Glomerular visceral epithelial cell (primary cell): ENCODE measurements around the gene STPG4.
"Not testable (repeated sequence)": the region's sequence is repeated elsewhere in the genome, so short reads cannot be mapped to it uniquely, and the experiment has no call there.

Source experiments
- DNase-seq: peaks from one replicate; pipeline ENCODE4 v3.0.0-alpha.2; 2016; ENCODE audit errors: extremely low spot score

The STPG4 gene

DNA sequence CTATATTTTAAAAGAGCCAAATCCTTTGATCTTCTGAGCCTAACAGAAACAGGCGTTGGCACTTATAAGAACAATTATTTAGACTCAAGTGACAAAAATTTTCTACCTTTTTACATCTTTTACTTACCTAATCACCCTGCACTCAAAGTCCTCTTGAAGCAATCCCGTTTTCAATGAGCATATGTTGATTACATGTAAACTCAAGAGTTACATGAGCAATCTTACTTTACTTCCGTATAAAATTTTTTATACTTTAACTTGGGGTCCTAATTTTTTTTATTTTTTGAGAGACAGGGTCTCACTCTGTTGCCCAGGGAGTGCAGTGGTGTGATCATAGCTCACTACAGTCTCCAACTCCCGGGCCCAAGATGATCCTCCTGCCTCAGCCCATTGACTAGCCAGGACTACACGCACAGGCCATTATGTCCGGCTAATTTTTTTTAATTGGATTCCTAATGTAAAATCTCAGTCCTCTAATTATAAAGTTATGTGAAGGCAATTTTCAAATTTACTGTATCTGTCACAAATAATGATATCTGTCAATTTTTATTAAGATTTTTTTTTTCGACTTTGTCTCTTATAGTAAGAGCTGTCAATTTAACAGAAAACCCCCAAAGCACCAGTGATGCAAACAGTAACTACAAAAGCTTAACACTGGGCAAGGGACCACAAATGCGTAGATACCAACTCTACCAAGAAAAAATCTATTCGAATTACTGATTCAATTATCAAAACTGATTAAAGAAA is 19.1 kb upstream of the STPG4 start:
- DNase-seq = no peak

DNA sequence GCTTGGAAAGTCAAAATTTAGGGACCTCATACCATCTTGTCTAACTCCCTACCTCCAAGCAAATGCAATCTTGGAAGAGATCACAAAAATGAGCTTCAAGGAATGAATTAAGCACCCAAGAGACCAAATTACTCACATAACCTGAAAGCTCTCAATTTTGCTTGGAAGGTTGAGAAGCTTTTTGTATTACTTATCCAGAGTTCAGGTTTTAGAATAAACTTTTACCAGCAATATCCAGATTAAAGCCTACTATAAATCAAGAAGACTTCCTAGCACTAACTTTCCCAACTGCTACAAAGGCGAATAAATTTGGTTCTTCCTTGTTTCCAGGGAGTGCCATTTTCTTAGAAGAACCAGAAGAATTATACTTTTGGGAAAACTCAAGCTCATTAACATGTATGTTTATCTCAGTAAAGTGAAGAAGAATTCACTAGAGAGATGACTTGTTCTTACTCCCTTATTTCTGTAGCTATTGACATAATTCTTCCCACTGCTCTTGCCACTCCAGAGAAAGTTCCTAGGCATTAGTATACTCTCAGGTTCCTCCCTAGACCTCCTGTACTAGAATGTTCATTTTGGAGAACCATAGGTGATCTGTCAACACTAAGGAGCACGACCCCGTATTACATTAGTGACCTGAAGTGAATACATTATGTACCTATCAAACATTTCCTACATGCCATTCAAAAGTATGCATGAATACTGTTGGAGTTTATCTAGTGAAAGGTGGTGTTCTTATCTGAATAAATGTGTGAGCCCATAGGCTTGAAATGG is 18.0 kb upstream of the STPG4 start:
- no peak for DNase-seq

DNA sequence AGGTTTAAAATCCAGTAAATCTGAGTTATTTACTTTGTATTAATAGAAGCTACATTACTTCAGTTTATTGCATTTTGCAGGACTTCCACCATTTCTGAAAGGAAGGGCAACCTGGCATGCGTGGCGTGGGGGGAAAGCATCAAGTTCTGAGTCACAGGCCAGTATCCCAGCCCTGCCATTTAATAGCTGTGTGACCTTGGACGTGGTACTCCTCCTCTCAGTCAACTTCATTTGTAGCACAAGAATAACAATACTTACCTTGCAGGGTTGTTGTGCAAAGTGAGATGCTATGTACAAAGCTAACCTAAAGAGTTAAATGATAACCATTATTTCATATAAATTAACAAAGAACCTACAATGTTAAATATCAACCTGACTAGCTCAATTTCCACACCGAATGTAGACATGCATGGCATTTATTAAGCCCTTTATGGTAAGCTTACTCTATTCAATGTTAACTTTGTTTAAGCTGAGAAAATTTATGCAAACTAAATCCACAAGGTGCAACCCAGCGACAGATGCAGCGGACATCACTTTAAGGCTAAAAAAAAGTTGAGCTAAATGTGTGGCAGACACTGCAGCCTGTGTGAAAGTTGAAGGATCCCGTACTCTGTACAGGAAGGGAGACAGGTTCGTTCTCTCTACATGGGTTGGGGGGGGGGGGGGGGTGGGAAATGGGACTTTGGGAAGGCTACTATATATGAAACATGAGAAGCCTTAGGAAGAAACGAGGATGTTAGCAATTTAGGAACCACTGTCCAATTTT is 17.2 kb upstream of the STPG4 start:
- DNase-seq = no peak

DNA sequence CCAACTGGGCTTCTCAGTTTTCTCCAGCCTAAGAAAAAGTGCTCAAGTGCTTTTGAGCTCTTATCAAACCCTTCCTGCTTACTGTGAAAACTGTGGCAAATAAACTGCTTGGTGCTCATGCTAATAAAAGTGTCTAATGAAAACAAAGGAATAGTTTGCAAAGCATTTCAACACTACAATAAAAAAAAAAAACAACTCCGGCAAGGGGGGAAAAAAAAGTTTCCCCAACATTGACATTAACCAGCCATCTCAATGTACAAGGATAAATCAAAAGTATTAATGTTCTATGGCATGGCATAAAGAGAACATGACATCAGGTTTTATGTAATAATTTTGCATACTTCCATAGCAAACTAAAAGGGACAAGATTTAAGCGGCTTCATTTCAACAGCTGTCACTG is 14.7 kb upstream of the STPG4 start:
- no peak for DNase-seq

DNA sequence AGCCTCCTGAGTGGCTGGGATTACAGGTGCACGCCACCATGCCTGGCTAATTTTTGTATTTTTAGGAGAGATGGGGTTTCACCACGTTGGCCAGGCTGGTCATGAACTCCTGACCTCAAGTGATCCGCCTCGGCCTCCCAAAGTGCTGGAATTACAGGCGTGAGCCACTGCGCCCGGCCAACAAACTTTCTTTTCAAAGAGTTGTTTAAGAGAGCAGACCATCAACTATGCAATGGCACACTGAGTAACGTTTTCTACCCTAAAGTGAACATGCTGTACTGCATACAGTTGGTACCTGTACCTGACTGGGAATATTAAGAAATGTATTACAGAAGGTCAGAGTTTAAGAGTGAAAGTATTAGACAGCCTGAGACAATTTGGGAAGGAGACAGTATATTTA is 13.8 kb upstream of the STPG4 start:
- not testable (repeated sequence) for DNase-seq

DNA sequence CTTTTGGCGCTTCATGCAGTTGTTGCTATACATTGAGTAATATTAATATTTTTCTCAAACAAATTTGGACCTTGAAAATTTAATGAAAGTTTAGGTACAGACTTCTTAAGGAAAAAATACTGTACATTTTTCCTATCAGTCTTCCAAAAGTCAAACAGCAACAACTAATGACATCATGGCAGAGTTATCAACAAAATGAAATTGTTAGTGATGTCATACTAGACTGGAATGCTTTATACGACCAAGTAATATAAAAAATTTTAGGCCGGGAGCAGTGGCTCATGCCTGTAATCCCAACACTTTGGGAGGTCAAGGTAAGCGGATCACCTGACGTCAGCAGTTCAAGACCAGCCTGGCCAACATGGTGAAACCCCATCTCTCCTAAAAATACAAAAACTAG is 12.0 kb upstream of the STPG4 start:
- DNase-seq = no peak

DNA sequence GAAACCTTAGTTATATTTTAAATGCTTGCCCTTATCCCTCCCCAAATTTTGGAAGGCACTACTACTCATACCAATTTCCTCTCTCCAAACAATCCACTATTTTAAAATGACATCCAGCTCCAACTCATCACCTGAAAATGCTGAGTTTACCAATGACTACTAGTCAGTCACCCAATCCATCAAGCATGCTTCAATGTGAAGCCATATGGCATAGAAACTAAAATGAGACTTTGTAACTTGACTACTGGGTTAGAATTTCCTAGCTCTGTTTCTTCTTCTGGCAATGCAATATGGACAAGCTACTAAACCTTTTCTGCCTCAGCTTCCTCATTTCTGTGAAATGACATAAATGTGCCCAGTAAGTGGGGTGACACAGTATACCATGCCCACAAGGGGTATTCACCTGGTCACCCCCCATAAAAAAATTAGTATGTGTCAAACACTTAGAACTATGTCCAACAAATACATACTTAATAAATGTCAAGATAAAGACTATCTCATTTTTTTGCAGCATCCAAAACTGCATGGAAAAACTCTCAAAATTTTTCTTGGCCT is 10.0 kb upstream of the STPG4 start:
- no peak for DNase-seq

DNA sequence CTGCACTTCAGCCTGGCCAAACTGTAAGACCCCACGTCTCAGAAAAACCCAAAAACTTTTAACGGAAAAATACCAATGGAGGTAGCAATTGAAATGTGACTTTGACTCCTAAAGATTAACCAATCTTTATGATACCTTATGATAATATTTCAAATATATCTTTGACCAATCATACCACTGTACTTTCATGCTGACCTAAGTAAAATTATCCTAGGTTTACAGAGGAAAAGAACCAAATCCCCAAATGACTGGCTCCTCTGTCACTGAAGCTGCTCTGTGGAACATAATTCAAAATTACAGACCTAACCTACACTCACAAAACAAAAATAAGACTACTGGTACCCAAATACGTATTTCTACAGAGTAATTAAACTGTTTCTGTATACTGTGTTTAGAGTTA is 7.7 kb upstream of the STPG4 start:
- DNase-seq = no peak

DNA sequence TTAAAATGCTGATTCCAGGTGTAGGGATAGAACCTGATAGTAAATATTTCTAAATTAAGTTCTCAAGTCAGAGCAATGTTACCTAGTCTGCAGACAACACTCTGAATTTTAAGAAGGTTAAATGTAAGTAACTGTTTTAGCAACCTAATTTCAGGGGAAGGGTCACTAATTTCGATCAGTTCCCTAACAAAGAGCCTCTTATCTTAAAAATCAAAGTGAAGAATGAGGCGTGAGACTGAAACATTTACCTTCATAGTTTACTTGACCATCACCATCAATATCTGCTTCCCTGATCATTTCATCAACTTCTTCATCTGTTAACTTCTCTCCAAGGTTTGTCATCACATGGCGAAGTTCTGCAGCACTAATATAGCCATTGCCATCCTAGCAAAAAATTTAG is 6.4 kb upstream of the STPG4 start:
- DNase-seq = no peak

DNA sequence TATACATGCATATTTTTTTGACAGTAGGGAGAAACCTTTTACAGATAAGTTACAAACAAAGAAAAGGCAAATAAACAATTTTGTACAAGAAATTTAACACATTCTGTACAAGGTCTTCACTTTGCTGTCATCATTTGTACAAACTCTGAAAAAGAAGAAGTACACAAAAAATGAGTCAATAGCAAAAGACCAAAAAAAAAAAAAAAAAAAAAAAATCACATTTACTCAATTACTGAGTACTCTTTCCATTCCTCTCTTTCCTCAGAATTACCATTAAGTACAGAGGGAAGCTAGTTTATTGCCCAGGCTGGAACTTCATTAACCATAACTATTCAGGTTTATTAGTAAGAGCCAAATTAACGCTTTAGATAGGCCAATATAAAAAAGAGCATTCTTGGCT is 5.6 kb upstream of the STPG4 start:
- no peak for DNase-seq

DNA sequence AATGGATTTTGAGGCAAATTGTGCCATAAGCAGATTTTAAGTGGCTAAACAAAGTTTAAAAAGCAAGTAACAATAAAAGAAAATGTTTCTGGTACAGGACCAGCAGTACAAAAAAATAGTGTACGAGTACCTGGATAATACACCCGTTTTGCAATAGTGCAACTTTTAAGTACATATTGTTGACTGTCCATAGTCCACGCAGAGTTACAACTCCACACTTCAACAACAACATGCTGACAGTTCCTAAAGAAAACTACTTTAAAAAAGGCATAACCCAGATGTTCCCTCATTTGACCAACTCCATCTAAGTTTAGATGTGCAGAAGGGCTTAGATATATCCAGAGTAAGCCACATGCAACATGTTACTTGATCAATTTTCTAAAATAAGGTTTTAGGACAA is 5.1 kb upstream of the STPG4 start:
- DNase-seq = no peak

DNA sequence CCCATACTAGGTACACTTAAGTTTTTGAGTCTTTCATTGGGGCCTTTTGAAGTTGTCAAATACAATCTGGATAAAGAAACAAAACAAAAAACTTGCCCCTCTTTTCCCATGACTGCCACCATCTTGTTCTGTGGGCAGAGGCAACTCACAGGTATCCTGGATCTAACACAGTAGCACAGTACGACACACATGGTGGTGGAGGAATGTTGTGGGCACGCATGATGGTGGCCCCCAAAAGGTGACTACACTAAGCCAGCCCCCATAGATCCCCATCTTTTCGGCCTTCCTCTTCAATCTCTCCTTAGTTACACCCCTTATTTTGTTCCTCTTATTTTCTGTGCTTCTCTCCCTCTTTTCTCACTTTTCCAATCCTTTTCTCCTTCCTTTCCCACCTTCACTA is 4.5 kb upstream of the STPG4 start:
- no peak for DNase-seq

DNA sequence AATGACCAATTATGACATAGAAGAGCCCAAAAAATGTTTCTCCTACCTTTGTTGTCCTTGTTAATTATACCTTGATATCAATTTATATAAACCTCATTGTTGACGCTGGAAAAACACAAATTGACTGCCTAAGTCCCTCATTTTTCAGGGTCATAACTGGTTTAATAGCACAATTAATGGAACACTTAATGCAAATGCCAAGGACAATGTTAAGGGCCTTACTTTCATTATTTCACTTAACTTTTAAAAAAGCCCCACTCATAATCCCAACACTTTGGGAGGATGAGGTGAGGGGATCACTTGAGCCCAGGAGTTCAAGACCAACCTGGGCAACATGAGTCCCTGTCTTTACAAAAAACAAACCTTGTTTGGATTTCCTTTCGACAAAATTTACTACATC is 3.5 kb upstream of the STPG4 start:
- DNase-seq = no peak

DNA sequence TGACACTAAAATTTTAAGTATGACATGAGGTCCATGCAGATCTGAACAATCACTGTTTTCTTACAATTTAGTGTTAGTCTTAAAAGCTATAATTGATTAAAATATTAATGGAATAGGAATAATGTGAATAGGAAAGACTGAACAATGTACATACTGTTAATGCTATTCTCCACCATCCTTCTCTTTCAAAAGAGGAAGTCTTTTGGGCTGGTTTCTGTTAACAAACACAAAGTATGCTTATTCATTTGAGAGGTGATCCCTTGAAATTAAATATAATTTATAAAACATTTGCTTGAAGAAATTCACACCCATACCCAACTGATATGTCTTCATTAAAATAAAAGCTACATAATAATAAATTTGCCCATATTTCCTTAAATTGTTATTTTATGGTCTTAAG is 2.3 kb downstream of the STPG4 start:
- DNase-seq = no peak

DNA sequence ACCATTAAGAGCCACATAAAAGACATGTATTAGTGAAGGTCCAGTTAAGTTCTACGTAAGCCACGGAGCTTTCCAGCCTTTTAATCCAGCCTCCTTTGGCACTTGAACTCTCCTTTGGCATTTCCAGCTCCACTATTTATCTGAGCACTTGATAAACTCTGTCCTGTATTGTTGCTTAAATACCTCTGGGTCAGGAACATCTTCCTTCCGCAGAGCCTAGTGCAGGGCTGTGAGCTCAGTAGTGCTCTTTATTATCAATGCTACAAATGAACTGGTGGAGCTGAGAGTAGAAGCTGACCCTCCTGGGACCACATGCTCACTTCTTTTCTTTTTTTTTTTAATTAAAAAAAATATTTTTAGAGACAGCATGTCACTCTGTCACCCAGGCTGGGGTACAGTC is 4.9 kb downstream of the STPG4 start:
- no peak for DNase-seq

DNA sequence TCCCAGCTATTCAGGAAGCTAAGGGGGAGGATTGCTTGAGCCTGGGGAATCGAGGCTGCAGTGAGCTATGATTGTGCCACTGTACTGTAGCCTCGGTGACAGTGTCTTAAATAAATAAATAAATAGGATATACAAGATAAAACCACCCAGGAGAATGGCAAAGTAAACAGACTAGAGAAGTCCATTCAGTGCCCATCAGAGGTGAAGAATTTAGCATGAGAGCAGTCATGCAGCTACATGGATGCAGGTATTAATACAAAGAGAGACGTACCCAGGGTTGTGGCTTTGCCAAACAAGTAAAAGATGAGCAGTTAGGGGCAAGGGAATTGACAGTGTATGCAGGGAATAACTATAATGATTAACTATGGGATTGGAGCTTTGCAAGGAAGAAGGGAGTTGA is 8.1 kb downstream of the STPG4 start:
- no peak for DNase-seq

DNA sequence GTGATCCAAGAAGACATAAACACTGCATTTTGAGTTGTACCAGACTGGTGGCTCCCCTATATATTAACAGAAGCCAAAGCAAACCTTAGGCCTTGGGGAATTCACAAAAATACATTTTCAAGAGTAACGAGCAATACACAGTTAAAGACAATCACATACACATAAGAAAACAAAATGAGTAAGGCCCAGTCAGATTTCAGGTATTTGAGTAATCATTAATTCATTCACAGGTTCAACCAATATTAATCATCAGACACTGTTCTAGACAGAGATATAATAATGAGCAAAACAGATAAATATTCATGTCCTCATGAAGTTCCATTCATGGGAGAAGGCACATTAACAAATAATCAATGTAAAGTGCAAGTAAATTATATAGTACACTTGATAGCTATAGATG is 9.6 kb downstream of the STPG4 start:
- DNase-seq = no peak

DNA sequence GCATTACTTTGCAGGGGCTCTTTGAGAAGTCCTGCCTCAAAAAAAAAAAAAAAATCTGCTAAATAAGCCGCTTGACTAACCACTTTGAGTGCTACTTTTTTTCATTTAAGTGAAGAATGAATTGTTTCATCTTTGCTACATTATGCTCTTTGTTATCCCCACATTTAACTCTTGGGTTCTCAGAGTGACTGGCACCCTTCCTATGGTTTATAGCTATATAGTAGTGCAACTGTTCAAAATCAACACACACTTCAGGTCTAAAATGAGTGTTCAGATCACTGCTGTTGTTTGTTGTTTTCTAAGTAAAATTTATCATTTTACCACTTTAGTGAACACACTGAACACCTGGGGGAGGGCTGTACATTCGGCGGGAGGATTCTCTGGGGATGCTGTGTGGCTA is 13.6 kb downstream of the STPG4 start:
- no peak for DNase-seq

DNA sequence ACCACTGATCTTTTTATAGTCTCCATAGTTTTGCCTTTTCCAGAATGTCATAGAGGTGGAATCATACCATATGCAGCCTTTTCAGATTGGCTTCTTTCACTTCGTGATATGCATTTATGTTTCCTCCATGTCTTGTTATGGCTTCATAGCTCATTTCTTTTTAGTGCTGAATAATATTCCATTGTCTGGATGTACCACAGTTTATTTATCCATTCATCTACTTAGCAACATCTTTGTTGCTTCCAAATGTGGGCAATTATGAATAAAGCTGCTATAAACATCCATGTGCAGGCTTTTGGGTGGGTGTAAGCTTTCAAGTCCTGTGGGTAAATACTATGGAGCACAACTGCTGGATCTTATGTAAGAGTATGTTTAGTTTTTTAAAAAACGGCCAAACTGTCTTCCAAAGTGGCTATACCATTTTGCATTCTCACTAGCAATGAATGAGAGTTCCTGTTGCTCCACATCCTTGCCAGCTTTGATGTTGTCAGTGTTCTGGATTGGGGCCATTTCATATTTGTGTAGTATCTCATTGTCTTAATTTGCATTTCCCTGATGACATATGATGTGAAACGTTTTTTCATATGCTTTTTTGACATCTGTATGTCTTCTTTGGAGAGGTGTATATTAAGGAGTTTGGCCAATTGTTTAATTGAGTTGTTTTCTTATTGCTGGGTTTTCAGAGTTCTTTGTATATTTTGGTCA is 20.6 kb downstream of the STPG4 start:
- DNase-seq = no peak

DNA sequence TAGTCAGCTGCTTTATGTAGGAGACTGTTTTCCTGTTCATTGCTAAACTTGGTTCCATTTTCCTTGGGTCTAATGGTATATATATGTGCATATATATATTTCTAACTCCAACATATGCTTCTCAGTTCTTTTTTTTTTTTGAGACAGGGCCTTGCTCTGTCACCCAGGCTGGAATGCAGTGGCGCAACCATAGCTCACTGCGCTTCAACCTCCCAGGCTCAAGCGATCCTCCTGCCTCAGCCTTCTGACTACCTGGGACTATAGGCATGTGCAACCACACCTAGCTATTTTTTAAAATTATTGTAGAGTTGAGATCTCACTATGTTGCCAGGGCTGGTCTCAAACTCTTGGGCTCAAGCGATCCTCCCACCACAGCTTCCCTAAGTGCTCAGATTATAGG is 22.1 kb downstream of the STPG4 start:
- DNase-seq = no peak

DNA sequence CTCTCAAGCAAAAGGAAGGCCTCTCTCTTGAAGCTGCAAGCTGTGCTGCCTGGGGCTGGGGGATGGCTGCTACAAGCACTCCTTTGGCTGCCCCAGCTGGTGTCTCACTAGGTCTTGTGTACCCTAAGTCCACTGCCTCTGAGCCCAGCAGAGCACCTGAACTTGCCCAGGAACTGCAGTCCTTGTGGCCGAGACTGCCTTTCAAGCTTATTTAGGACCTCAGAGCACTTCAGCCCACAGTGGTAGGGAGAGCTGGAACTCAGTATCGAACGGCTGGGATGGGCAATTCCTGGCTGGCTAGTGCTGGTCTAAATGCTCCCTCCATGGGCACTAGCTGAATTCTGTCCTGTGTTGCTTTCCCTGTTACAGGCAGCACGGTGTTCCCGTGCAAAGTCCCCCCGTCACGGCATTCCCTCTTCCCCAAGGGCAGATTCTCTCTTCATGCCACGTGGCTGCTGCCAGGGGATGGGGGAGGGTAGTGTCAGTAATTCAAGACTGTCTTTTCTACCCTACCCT is 25.9 kb downstream of the STPG4 start:
- no peak for DNase-seq

DNA sequence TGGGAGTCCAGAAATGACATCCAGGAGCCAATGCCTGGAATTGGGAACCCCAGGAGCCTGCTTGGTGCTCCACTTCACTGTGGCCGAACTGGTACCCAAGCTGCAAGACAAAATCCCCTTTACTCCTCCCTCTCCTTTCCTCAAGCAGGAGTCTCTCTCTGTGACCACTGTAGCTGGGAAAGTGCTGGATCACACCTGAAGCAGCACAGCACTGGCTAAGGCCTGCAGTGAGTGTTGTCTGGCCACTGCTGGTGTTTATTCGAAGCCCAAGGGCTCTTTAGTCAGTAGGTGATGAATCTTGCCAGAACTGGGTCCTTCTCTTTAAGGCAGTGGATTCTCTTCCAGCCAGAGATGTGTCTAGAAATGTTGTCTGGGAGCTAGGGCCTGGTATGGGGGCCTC is 26.4 kb downstream of the STPG4 start:
- DNase-seq = no peak
